Mammary epithelial cell (primary cell): ENCODE measurements around the gene GPR180.

ENCODE experiments used
- EZH2 ChIP-seq: IDR thresholded peaks from 2 replicates; pipeline ENCODE4 v1.6.1; 2012; ENCODE audit warnings: low read length, inconsistent platforms, borderline replicate concordance
- TF ChIP-seq, protein P1 (sequence below), 2 donors: IDR thresholded peaks in 1 of 2; conservative IDR thresholded peaks in 1 of 2; 2 replicates each; pipeline ENCODE4 v1.5.1; 2011 to 2012; ENCODE audit warnings: inconsistent platforms in 2 of 2, low read length in 2 of 2, mild to moderate bottlenecking in 2 of 2, control low read depth in 1 of 2, low read depth in 1 of 2; ENCODE audit not compliant: insufficient read depth in 1 of 2; ENCODE audit errors: extremely low read depth in 1 of 2

DNA sequence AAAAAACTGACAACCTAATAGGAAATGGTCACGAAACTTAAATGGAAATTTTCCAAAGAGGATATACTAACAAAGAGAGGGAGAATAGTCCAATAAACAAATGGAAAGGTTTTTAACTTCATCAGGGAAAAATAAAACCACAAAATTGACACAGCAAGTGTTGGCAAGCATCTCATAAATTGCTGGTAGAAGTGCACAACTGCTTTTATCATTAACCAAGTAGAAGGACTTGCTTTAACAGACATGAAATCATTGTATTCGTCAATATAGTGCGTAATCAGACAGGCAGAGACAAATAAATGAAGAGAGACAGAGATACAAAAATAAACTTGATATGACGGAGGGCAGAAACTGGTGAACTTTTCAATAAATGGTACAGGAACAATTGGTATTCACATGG, 13.1 kb upstream of the GPR180 start:
- TF ChIP-seq, protein P1, sequence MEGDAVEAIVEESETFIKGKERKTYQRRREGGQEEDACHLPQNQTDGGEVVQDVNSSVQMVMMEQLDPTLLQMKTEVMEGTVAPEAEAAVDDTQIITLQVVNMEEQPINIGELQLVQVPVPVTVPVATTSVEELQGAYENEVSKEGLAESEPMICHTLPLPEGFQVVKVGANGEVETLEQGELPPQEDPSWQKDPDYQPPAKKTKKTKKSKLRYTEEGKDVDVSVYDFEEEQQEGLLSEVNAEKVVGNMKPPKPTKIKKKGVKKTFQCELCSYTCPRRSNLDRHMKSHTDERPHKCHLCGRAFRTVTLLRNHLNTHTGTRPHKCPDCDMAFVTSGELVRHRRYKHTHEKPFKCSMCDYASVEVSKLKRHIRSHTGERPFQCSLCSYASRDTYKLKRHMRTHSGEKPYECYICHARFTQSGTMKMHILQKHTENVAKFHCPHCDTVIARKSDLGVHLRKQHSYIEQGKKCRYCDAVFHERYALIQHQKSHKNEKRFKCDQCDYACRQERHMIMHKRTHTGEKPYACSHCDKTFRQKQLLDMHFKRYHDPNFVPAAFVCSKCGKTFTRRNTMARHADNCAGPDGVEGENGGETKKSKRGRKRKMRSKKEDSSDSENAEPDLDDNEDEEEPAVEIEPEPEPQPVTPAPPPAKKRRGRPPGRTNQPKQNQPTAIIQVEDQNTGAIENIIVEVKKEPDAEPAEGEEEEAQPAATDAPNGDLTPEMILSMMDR (conservative IDR thresholded peaks at IDR 0.05 in 1 of 2, IDR thresholded peaks at IDR 0.05 in 1 of 2; ENCODE audit: extremely low read depth in 1 of 2, insufficient read depth in 1 of 2, low read depth in 1 of 2, low read length in 2 of 2), result no peak
- no peak for TF ChIP-seq EZH2
